Uterus (tissue), 4 donors: ENCODE data around the gene LCN10. TPM values are rescaled to one million over a fixed set of nuclear protein-coding genes. Genes with fewer than 3 reads are reported as not detected.
"Not testable (repeated sequence)": the region's sequence is repeated elsewhere in the genome, so short reads cannot be mapped to it uniquely, and the experiment has no call there.

Experiments
- DNase-seq, 2 donors: peaks; one replicate each; pipeline ENCODE4 v3.0.0-alpha.2; 2019 to 2020
- H3K27ac ChIP-seq, 2 donors: fragments of 200-600 bp; sonication (generic); 1 replicate in 1 of 2; 2 replicates in 1 of 2; pipeline ENCODE4 v1.5.1; 2016 to 2018
- H3K27me3 ChIP-seq, 2 donors: fragments of 200-600 bp; sonication (generic); one replicate each; pipeline ENCODE4 v1.5.1; 2018 to 2019; ENCODE audit warnings: control low read depth in 1 of 2
- H3K36me3 ChIP-seq, 2 donors: fragments of 200-600 bp; sonication (generic); one replicate each; pipeline ENCODE4 v1.5.1; 2019; ENCODE audit warnings: control low read depth in 1 of 2
- H3K4me1 ChIP-seq, 2 donors: fragments of 200-600 bp; sonication (generic); one replicate each; pipeline ENCODE4 v1.5.1; 2018 to 2019; ENCODE audit warnings: control low read depth in 1 of 2
- H3K4me3 ChIP-seq, 2 donors: fragments of 200-600 bp; sonication (generic); 1 replicate in 1 of 2; 2 replicates in 1 of 2; pipeline ENCODE4 v1.5.1; 2018 to 2019; ENCODE audit warnings: mild to moderate bottlenecking in 1 of 2
- H3K9me3 ChIP-seq, 2 donors: fragments of 200-600 bp; sonication (generic); one replicate each; pipeline ENCODE4 v1.5.1; 2019; ENCODE audit warnings: control low read depth in 1 of 2
- CTCF ChIP-seq, 4 experiments: fragments of 200-600 bp in 2 of 4; fragments of 450-650 bp in 2 of 4; sonication (generic) in 2 of 4; IDR thresholded peaks; one replicate each; pipeline ENCODE4 v1.5.1; 2016 to 2019; ENCODE audit warnings: antibody characterized with exemption in 4 of 4, mild to moderate bottlenecking in 2 of 4, moderate library complexity in 1 of 4
- POLR2A ChIP-seq, 2 donors: fragments of 450-650 bp; IDR thresholded peaks; one replicate each; pipeline ENCODE4 v1.6.1; 2016; ENCODE audit warnings: antibody characterized with exemption in 2 of 2, mild to moderate bottlenecking in 1 of 2, moderate library complexity in 1 of 2
- intact Hi-C: fragments of 100-400 bp; cut with DNase I; formaldehyde crosslinking; loops from one replicate; pipeline ENCODE4 v1.15.1; 2023; ENCODE audit warnings: low total_unique reads
- total RNA-seq, 4 donors: library from RNA; depleted of rRNA in 3 of 4; stranded (reverse); fragments of >200 nt in 3 of 4; gene quantifications; one replicate each; pipeline versions ENCODE4 v1.1.0 to v1.2.4, GENCODE V29; 2014 to 2023
- donor health status: DM: yes; HTN: yes; CAD: no.

The LCN10 gene
- total RNA-seq, 4 donors from 2014 or later = 0.55 to 81.4 (median 20.4) TPM

GRCh38 chr9:136710543-136710942, 32.2 kb downstream of the LCN10 start:
- no peaks in the 10 kb centered on the region for H3K9me3 ChIP-seq
- TF ChIP-seq POLR2A (IDR thresholded peaks at IDR 0.05) = no peak
- no peak for TF ChIP-seq CTCF (IDR thresholded peaks at IDR 0.05)

GRCh38 chr9:136709454-136710109, 33.2 kb downstream of the LCN10 start:
- peaks cover 0 to 7% of the 10 kb centered on the region in 2 donors for H3K4me1 ChIP-seq
- intact Hi-C loops = no loop called here
- H3K4me3 ChIP-seq = no peak overlapping the region
- H3K27ac ChIP-seq = no peak overlapping the region
- no peaks in the 10 kb centered on the region for H3K36me3 ChIP-seq
- H3K9me3 ChIP-seq = no peaks in the 10 kb centered on the region
- H3K27me3 ChIP-seq = no peaks in the 10 kb centered on the region
- DNase-seq = no peak
- TF ChIP-seq POLR2A (IDR thresholded peaks at IDR 0.05) (no peak), CTCF (IDR thresholded peaks at IDR 0.05) (no peak)

More at GRCh38 chr9:136710543-136710942, 32.2 kb downstream of the LCN10 start:
- H3K4me3 ChIP-seq = no peak overlapping the region
- no peaks in the 10 kb centered on the region for H3K27me3 ChIP-seq
- intact Hi-C loops = no loop called here
- no peak for DNase-seq
- H3K27ac ChIP-seq = peak overlapping the region in 1 of 2 donors; percentile 22
- peaks cover 0 to 7% of the 10 kb centered on the region in 2 donors for H3K4me1 ChIP-seq
- no peaks in the 10 kb centered on the region for H3K36me3 ChIP-seq

- no peak overlapping the region for H3K27ac ChIP-seq
- TF ChIP-seq CTCF (IDR thresholded peaks at IDR 0.05) (no peak), POLR2A (IDR thresholded peaks at IDR 0.05) (no peak)
- no peaks in the 10 kb centered on the region for H3K36me3 ChIP-seq
- DNase-seq = no peak
- no peak overlapping the region for H3K4me3 ChIP-seq
- intact Hi-C loops = no loop called here
- no peaks in the 10 kb centered on the region for H3K9me3 ChIP-seq
- peaks cover 0 to 7% of the 10 kb centered on the region in 2 donors for H3K4me1 ChIP-seq
- no peaks in the 10 kb centered on the region for H3K27me3 ChIP-seq
Observed at GRCh38 chr9:136707849-136708517, 34.8 kb downstream of the LCN10 start.

- no peaks in the 10 kb centered on the region for H3K9me3 ChIP-seq
- H3K4me1 ChIP-seq = peaks cover 0 to 5% of the 10 kb centered on the region in 2 donors
- H3K36me3 ChIP-seq = no peaks in the 10 kb centered on the region
- TF ChIP-seq POLR2A (IDR thresholded peaks at IDR 0.05) = no peak
- no peak for TF ChIP-seq CTCF (IDR thresholded peaks at IDR 0.05)
- intact Hi-C loops = no loop called here
- H3K27me3 ChIP-seq = no peaks in the 10 kb centered on the region
- DNase-seq = no peak
- no peak overlapping the region for H3K27ac ChIP-seq
- no peak overlapping the region for H3K4me3 ChIP-seq
Observed at GRCh38 chr9:136707011-136707410, 35.7 kb downstream of the LCN10 start.

GRCh38 chr9:136705564-136705963, 37.2 kb downstream of the LCN10 start:
- Histone ChIP-seq H3K9me3 (no peaks in the 10 kb centered on the region), H3K27me3 (no peaks in the 10 kb centered on the region), H3K36me3 (no peaks in the 10 kb centered on the region), H3K4me1 (no peaks in the 10 kb centered on the region), H3K4me3 (no peak overlapping the region), H3K27ac (no peak overlapping the region)
- DNase-seq = no peak
- TF ChIP-seq POLR2A (IDR thresholded peaks at IDR 0.05) = no peak
- no peak for TF ChIP-seq CTCF (IDR thresholded peaks at IDR 0.05)
- intact Hi-C loops = no loop called here

- intact Hi-C loops, H3K27ac ChIP-seq, H3K27me3 ChIP-seq, H3K4me3 ChIP-seq, H3K4me1 ChIP-seq, H3K36me3 ChIP-seq, DNase-seq, H3K9me3 ChIP-seq: not testable (repeated sequence)
Observed at GRCh38 chr9:136704741-136705140, 38.0 kb downstream of the LCN10 start.
